Stomach (tissue), 4 donors: Measurements from ENCODE around the gene DZANK1.

ENCODE experiments used
- EP300 ChIP-seq: sonication (generic); formaldehyde crosslinking; IDR thresholded peaks from one replicate; pipeline ENCODE4 v1.6.1; 2017; ENCODE audit warnings: antibody characterized with exemption
- POLR2A ChIP-seq, 4 donors: fragments of 450-650 bp; IDR thresholded peaks; one replicate each; pipeline ENCODE4 v1.6.1; 2016; ENCODE audit warnings: antibody characterized with exemption in 4 of 4, control low read depth in 2 of 4, mild to moderate bottlenecking in 1 of 4, moderate library complexity in 1 of 4
- POLR2AphosphoS5 ChIP-seq, 3 donors: sonication (generic); formaldehyde crosslinking; IDR thresholded peaks; one replicate each; pipeline ENCODE4 v1.6.1; 2016; ENCODE audit warnings: antibody characterized with exemption in 3 of 3
- TF ChIP-seq, protein P1 (sequence below), 7 experiments: fragments of 450-650 bp in 4 of 7; fragments of 200-600 bp in 3 of 7; sonication (generic) in 3 of 7; IDR thresholded peaks; one replicate each; pipeline ENCODE4 v1.5.1; 2016 to 2019; ENCODE audit warnings: antibody characterized with exemption in 7 of 7, control low read depth in 2 of 7, mild to moderate bottlenecking in 1 of 7

- TF ChIP-seq POLR2A (IDR thresholded peaks at IDR 0.05) (no peak), POLR2AphosphoS5 (IDR thresholded peaks at IDR 0.05) (no peak), EP300 (no peak)
- TF ChIP-seq, protein P1, sequence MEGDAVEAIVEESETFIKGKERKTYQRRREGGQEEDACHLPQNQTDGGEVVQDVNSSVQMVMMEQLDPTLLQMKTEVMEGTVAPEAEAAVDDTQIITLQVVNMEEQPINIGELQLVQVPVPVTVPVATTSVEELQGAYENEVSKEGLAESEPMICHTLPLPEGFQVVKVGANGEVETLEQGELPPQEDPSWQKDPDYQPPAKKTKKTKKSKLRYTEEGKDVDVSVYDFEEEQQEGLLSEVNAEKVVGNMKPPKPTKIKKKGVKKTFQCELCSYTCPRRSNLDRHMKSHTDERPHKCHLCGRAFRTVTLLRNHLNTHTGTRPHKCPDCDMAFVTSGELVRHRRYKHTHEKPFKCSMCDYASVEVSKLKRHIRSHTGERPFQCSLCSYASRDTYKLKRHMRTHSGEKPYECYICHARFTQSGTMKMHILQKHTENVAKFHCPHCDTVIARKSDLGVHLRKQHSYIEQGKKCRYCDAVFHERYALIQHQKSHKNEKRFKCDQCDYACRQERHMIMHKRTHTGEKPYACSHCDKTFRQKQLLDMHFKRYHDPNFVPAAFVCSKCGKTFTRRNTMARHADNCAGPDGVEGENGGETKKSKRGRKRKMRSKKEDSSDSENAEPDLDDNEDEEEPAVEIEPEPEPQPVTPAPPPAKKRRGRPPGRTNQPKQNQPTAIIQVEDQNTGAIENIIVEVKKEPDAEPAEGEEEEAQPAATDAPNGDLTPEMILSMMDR (IDR thresholded peaks at IDR 0.05) = no peak
Observed at GRCh38 chr20:18361678-18362077, 105.2 kb downstream of the DZANK1 start.
